Measurements from ENCODE around the gene NHP2.

Gene NHP2

DNA sequence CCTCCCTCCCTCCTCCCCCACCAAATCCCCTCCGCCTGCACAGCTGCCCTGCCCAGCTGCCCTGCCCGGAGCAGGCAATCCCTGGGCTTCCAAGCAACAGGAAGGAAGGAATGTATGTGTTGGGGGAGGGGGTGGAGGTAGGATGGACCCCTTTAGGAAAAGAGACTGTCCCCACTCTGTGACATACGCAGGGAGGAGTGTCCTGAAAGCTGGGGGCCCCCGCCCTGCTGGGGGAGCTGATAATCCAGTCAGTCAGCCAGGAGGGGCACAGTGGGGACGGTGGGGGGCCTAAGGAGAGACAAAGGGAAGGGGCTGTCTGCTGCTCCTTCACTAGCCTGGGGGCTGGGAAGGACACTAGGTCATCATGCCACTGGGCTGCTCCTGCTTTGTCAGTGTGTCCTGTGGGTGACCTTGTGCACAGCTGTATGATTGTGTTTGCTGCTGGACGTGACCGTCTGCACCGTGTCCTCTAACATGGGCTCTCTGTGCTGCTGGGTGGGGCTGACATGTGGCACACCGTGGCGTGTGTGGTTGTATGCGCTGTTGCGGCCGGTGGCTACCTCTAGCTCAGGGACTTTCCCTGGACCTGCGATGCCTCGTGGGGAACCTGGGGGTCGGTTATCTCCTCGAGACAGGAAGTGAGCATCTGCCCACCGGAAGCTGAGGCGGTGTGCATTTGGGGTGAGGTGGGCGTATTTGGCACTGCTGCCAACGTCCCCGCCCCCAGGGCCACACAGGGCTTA is 37.4 kb downstream of the NHP2 start:
- peaks cover 21% of the 10 kb centered on the region for H3K4me1 ChIP-seq (ENCODE audit: control insufficient read depth, insufficient read depth, low read length)
- no peaks in the 10 kb centered on the region for H3K9me3 ChIP-seq (ENCODE audit: control insufficient read depth, insufficient read depth, low read length)
- peak overlapping the region; percentile 91 for H3K4me3 ChIP-seq (ENCODE audit: low read depth, low read length)
- no peaks in the 10 kb centered on the region for H3K27me3 ChIP-seq (ENCODE audit: control insufficient read depth, insufficient read depth, low read length)
- peaks cover 17% of the 10 kb centered on the region for H3K36me3 ChIP-seq (ENCODE audit: control insufficient read depth, insufficient read depth, low read length)
- H3K9ac ChIP-seq (ENCODE audit: low read depth, low read length): peak overlapping the region; percentile 57

- Histone ChIP-seq H3K4me1 (ENCODE audit: control insufficient read depth, insufficient read depth, low read length) (peaks cover 21% of the 10 kb centered on the region), H3K36me3 (ENCODE audit: control insufficient read depth, insufficient read depth, low read length) (peaks cover 12% of the 10 kb centered on the region), H3K4me3 (ENCODE audit: low read depth, low read length) (peak overlapping the region; percentile 91), H3K9me3 (ENCODE audit: control insufficient read depth, insufficient read depth, low read length) (no peaks in the 10 kb centered on the region), H3K9ac (ENCODE audit: low read depth, low read length) (peak overlapping the region; percentile 70), H3K27me3 (ENCODE audit: control insufficient read depth, insufficient read depth, low read length) (no peaks in the 10 kb centered on the region)
These were observed 37.9 kb downstream of the NHP2 start for GRCh38 chr5:178115814-178116142.

DNA sequence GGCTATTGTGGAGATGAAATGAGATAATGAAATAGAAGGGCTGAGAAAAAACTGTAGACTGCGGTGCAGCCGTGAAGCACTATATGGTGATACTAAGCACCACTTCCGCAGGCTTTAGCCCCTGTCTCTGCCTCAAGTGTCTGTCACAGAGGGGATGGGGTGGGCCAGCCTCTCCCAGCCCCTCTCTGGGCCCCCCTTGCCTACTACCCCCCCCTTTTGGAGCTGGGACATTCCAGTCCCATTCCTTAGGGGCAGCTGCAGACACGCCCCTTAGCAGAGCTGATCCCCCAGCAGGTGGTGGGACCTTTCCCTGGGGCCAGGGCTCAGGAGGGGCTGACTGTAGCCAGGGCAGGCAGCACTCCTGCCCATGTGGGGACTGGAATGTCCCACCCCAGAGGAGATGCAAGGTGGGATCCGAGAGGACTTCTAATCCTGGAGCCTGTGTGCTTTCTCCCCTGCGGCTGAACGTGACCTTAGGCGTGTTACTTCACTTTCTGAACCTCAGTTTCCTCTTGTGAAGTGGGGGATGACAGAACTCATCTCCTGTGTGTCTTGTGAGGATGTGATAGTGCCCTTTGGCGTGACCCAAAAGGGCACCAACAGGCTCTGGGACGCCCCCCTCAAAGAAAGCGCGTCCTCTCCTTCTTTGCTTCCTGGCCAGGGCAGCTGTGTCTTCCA is 38.4 kb downstream of the NHP2 start:
- H3K27me3 ChIP-seq (ENCODE audit: control insufficient read depth, insufficient read depth, low read length): no peaks in the 10 kb centered on the region
- peak overlapping the region; percentile 91 for H3K4me3 ChIP-seq (ENCODE audit: low read depth, low read length)
- H3K36me3 ChIP-seq (ENCODE audit: control insufficient read depth, insufficient read depth, low read length): peaks cover 7% of the 10 kb centered on the region
- no peaks in the 10 kb centered on the region for H3K9me3 ChIP-seq (ENCODE audit: control insufficient read depth, insufficient read depth, low read length)
- H3K4me1 ChIP-seq (ENCODE audit: control insufficient read depth, insufficient read depth, low read length): peaks cover 21% of the 10 kb centered on the region
- peak overlapping the region; percentile 70 for H3K9ac ChIP-seq (ENCODE audit: low read depth, low read length)

DNA sequence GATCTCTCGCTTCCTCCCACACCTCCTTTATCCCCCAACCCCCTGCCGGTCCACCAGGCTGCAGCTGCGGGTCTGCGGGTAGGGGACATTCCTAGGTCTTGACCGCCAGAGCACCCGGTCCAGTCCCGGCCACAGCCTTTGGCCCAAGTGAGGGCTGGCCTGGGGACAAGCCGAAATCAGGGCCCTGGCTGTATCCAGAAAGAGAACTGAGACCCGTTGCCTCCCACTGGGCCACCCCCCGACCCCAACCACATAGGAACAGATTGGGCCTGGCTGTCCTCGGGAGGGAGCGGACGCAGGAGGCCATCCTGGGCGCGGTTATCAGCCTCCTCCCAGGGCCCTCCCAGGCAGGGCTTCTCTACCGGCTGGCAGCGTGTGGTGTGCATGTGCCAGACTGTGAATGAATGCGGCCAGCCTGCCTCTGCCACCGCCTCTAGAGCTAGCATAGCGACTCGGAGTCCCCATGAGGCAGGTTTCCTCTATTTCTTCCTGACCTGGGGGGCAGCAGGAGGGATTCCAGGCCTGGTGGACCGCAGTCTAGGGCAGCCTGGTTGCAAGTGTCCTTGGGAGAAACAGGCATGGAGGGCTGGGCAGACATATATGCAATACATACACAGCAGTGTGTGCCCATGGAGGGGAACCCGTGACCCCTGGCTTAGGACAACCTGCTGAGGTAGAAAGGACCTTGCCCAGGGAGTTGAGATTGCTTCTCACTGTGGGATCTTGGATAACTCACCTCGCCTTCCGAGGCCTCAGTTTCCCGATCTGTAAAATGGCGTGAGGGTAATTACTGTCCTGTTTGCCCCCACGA is 39.2 kb downstream of the NHP2 start:
- H3K4me3 ChIP-seq (ENCODE audit: low read depth, low read length): peak overlapping the region; percentile 91
- H3K9ac ChIP-seq (ENCODE audit: low read depth, low read length): peak overlapping the region; percentile 65
- H3K36me3 ChIP-seq (ENCODE audit: control insufficient read depth, insufficient read depth, low read length): peaks cover 3% of the 10 kb centered on the region
- H3K9me3 ChIP-seq (ENCODE audit: control insufficient read depth, insufficient read depth, low read length): no peaks in the 10 kb centered on the region
- peaks cover 21% of the 10 kb centered on the region for H3K4me1 ChIP-seq (ENCODE audit: control insufficient read depth, insufficient read depth, low read length)
- H3K27me3 ChIP-seq (ENCODE audit: control insufficient read depth, insufficient read depth, low read length): no peaks in the 10 kb centered on the region

GRCh38 chr5:178113841-178114324 is 39.8 kb downstream of the NHP2 start:
- peak overlapping the region; percentile 65 for H3K9ac ChIP-seq (ENCODE audit: low read depth, low read length)
- no peaks in the 10 kb centered on the region for H3K27me3 ChIP-seq (ENCODE audit: control insufficient read depth, insufficient read depth, low read length)
- peak overlapping the region; percentile 91 for H3K4me3 ChIP-seq (ENCODE audit: low read depth, low read length)
- H3K9me3 ChIP-seq (ENCODE audit: control insufficient read depth, insufficient read depth, low read length): no peaks in the 10 kb centered on the region
- H3K36me3 ChIP-seq (ENCODE audit: control insufficient read depth, insufficient read depth, low read length): no peaks in the 10 kb centered on the region
- peaks cover 21% of the 10 kb centered on the region for H3K4me1 ChIP-seq (ENCODE audit: control insufficient read depth, insufficient read depth, low read length)

DNA sequence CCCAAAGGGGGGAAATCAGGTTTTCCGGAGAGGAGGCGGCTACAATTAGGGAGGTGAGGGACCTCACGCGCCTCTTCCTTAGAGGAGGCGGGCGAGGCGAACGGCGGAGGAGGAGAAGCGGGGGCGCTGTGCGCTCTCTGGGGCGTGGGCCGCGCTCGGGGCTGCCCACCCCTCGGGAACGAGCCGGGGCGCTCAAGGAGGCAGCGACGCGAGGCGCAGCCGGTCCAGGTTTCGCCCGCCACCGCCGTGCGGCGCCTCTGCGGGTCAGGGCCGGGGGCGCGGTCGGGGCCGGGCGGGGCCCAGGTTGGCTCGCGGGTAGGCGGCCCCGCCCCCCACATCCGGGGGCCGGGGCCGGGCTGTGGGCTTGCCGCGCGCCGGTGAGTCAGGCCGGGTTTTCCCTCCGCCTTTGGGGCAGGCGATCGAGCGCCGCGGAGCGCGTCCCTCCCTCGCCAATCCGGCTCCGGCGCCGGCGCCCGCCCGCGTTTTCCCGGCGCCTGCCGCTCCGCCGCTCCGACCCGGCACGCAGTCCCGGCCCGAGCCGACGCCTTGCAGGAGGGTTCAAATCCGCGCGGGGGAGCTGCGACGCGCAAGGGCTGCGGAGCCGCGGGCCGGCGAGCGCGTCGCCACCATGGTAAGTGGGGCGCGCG is 40.4 kb downstream of the NHP2 start, which contains the start of gene N4BP3:
Gene N4BP3 (plus strand): TSS at position 392 of the 647 bp plus-strand sequence. CDS start 6,052 bp downstream, outside the sequence.
- Histone ChIP-seq H3K9me3 (ENCODE audit: control insufficient read depth, insufficient read depth, low read length) (no peaks in the 10 kb centered on the region), H3K4me1 (ENCODE audit: control insufficient read depth, insufficient read depth, low read length) (peaks cover 21% of the 10 kb centered on the region)

DNA sequence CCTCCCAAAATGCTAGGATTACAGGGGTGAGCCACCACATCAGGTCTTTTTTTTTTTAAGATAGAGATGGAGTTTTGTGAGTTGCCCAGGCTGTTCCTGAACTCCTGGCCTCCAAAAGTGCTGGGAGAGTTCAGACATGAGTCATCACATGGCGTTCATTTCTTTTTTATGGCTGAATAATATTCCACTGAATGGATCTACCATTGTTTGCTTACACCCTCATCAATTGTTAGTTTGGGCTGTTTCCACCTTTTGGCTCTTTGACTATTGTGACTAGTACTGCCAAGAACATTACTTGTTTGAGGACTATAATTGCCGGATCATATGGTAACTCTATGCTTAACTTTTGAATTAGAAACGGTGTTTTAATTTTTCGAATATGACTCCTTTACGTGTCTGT is 41.1 kb downstream of the NHP2 start:
- peak overlapping the region; percentile 47 for H3K4me3 ChIP-seq (ENCODE audit: low read depth, low read length)
- H3K36me3 ChIP-seq (ENCODE audit: control insufficient read depth, insufficient read depth, low read length): no peaks in the 10 kb centered on the region
- H3K9ac ChIP-seq (ENCODE audit: low read depth, low read length): peak overlapping the region; percentile 28
- peaks cover 21% of the 10 kb centered on the region for H3K4me1 ChIP-seq (ENCODE audit: control insufficient read depth, insufficient read depth, low read length)
- H3K27me3 ChIP-seq (ENCODE audit: control insufficient read depth, insufficient read depth, low read length): no peaks in the 10 kb centered on the region
- no peaks in the 10 kb centered on the region for H3K9me3 ChIP-seq (ENCODE audit: control insufficient read depth, insufficient read depth, low read length)

More for the DNA sequence above, 40.4 kb downstream of the NHP2 start, which contains the start of gene N4BP3:
- Histone ChIP-seq H3K36me3 (ENCODE audit: control insufficient read depth, insufficient read depth, low read length) (no peaks in the 10 kb centered on the region), H3K4me3 (ENCODE audit: low read depth, low read length) (peak within 1 kb of the TSS; percentile 91), H3K27me3 (ENCODE audit: control insufficient read depth, insufficient read depth, low read length) (no peaks in the 10 kb centered on the region), H3K9ac (ENCODE audit: low read depth, low read length) (peak within 1 kb of the TSS; percentile 65)

GRCh38 chr5:178111925-178112324 is 41.8 kb downstream of the NHP2 start:
- Histone ChIP-seq H3K9ac (ENCODE audit: low read depth, low read length) (no peak overlapping the region), H3K27me3 (ENCODE audit: control insufficient read depth, insufficient read depth, low read length) (no peaks in the 10 kb centered on the region), H3K4me1 (ENCODE audit: control insufficient read depth, insufficient read depth, low read length) (peaks cover 16% of the 10 kb centered on the region), H3K36me3 (ENCODE audit: control insufficient read depth, insufficient read depth, low read length) (no peaks in the 10 kb centered on the region), H3K9me3 (ENCODE audit: control insufficient read depth, insufficient read depth, low read length) (no peaks in the 10 kb centered on the region), H3K4me3 (ENCODE audit: low read depth, low read length) (no peak overlapping the region)

DNA sequence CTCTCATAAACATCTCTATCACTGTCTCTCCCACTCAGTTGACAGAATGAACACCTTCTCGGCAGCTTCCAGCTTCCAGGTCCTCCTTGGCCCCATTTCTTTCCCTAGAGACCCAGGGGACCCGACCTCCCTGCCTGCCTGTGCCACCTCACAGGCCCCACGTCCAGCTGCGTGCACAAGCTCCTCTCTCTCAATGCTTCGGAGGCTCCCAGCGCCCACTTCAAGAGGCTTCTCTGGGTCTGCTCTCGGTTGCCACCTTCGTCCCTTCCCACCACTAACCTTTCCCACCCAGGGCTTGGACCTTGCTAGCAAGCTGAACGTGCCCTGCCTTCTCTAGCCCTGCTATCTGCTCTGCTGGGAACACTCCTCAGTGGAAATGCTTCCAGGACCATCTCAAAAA is 43.2 kb downstream of the NHP2 start:
- Histone ChIP-seq H3K27me3 (ENCODE audit: control insufficient read depth, insufficient read depth, low read length) (no peaks in the 10 kb centered on the region), H3K9ac (ENCODE audit: low read depth, low read length) (no peak overlapping the region), H3K9me3 (ENCODE audit: control insufficient read depth, insufficient read depth, low read length) (no peaks in the 10 kb centered on the region), H3K36me3 (ENCODE audit: control insufficient read depth, insufficient read depth, low read length) (no peaks in the 10 kb centered on the region), H3K4me3 (ENCODE audit: low read depth, low read length) (no peak overlapping the region), H3K4me1 (ENCODE audit: control insufficient read depth, insufficient read depth, low read length) (peaks cover 7% of the 10 kb centered on the region)

GRCh38 chr5:178108966-178109365 is 44.7 kb downstream of the NHP2 start:
- no peaks in the 10 kb centered on the region for H3K4me1 ChIP-seq (ENCODE audit: control insufficient read depth, insufficient read depth, low read length)
- no peak overlapping the region for H3K4me3 ChIP-seq (ENCODE audit: low read depth, low read length)

DNA sequence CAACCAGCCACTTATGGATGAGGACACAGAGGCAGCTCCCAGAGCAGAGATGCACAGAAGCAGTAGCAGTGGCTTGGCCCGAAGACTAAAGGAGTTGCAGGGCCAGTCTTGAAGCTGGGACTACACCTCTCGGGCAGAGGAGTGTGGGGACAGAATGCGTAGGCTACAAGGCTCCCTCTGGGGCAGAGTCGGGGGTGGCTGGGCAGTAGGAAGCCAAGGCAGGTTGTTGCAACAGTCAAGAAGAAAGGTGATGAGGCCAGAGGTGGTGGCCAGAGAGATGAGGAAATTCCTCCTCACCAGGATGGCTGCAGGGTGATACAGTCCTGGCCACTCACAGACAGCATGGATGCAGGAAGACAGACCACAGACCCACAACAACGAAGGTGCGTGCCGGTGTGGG is 45.2 kb downstream of the NHP2 start:
- H3K36me3 ChIP-seq (ENCODE audit: control insufficient read depth, insufficient read depth, low read length): no peaks in the 10 kb centered on the region
- H3K9ac ChIP-seq (ENCODE audit: low read depth, low read length): no peak overlapping the region
- no peaks in the 10 kb centered on the region for H3K27me3 ChIP-seq (ENCODE audit: control insufficient read depth, insufficient read depth, low read length)
- H3K4me3 ChIP-seq (ENCODE audit: low read depth, low read length): no peak overlapping the region
- no peaks in the 10 kb centered on the region for H3K9me3 ChIP-seq (ENCODE audit: control insufficient read depth, insufficient read depth, low read length)
- no peaks in the 10 kb centered on the region for H3K4me1 ChIP-seq (ENCODE audit: control insufficient read depth, insufficient read depth, low read length)

More at GRCh38 chr5:178108966-178109365, 44.7 kb downstream of the NHP2 start:
- no peaks in the 10 kb centered on the region for H3K27me3 ChIP-seq (ENCODE audit: control insufficient read depth, insufficient read depth, low read length)
- H3K9me3 ChIP-seq (ENCODE audit: control insufficient read depth, insufficient read depth, low read length): no peaks in the 10 kb centered on the region
- H3K36me3 ChIP-seq (ENCODE audit: control insufficient read depth, insufficient read depth, low read length): no peaks in the 10 kb centered on the region
- H3K9ac ChIP-seq (ENCODE audit: low read depth, low read length): no peak overlapping the region
